Brain microvascular endothelial cell (primary cell): ENCODE measurements around the gene ACTN1.

Experiments
- DNase-seq: peaks from one replicate; pipeline ENCODE4 v3.0.0-alpha.2; 2020
- H3K27ac ChIP-seq: fragments of 250-450 bp; sonication (Bioruptor Pico); 2 replicates; pipeline ENCODE4 v1.5.1; 2020; ENCODE audit warnings: mild to moderate bottlenecking, moderate library complexity
- H3K27me3 ChIP-seq: fragments of 250-450 bp; sonication (Bioruptor Pico); replicated peaks from 2 replicates; pipeline ENCODE4 v1.5.1; 2020; ENCODE audit warnings: mild to moderate bottlenecking
- H3K36me3 ChIP-seq: fragments of 250-450 bp; sonication (Bioruptor Pico); replicated peaks from 2 replicates; pipeline ENCODE4 v1.5.1; 2020; ENCODE audit warnings: mild to moderate bottlenecking
- H3K4me3 ChIP-seq: 2 replicates; pipeline ENCODE4 v1.5.1; 2011; ENCODE audit warnings: low read depth, mild to moderate bottlenecking, control low read depth, low read length, moderate library complexity
- in situ Hi-C: cut with HindIII; loops from 2 replicates; pipeline ENCODE4 v1.10.0; 2017; ENCODE audit warnings: low sequenced_read_pairs, low pct_ligation_motif_present
- TF ChIP-seq, protein P1 (sequence below): IDR thresholded peaks from 2 replicates; pipeline ENCODE4 v1.5.1; 2011; ENCODE audit warnings: low read depth, mild to moderate bottlenecking, moderate library complexity, low read length, control low read depth, inconsistent platforms; ENCODE audit errors: missing control alignments

Gene ACTN1

DNA sequence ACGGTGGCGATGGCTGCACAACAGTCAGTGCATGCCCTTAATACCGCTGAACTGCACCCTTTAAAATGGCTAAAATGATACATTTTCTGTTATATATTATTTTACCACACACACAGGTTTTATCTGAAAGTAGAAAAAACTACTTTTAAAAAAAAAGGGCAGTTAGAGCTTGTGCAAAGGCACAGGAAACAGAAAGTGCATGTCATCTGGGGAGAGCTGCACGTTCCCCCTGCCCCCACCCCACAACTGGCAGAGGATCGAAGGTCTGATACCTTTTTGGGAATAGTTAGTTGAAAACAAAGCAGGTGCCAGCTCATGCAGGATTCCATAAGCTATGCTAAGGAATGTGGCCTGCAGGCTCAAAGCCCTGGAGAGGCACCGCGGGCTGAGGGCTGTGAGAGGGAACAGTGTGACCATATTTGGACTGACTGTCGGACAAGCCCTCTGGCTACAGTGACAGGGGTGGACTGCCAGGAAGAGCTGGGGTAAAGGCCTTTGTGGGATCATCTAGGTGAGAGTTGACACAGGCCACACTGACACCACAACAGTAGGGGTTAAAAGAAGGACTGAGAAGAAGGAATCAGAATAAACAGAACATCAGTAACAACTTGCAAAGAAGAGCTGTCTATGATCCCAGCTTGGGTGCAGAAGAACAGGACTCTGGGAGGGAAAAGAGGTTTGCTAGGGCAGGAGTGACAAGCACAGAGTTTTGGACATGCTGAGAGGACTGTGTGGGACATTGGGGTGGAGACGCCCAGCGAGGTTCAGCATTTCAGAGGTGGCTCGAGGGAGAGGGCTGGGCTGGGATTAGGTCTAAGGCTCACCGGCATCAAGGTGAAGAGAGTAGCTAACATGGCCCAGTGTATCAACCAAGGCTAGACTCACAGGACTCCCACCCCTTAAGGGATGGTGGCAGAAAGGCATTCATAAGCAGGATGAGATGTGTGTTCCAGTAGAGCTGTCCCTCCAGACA, 54.6 kb downstream of the ACTN1 start:
- Histone ChIP-seq H3K27ac (no peak overlapping the region), H3K36me3 (peaks cover 75% of the 10 kb centered on the region), H3K27me3 (no peaks in the 10 kb centered on the region), H3K4me3 (no peak overlapping the region)
- DNase-seq: no peak
- TF ChIP-seq, protein P1, sequence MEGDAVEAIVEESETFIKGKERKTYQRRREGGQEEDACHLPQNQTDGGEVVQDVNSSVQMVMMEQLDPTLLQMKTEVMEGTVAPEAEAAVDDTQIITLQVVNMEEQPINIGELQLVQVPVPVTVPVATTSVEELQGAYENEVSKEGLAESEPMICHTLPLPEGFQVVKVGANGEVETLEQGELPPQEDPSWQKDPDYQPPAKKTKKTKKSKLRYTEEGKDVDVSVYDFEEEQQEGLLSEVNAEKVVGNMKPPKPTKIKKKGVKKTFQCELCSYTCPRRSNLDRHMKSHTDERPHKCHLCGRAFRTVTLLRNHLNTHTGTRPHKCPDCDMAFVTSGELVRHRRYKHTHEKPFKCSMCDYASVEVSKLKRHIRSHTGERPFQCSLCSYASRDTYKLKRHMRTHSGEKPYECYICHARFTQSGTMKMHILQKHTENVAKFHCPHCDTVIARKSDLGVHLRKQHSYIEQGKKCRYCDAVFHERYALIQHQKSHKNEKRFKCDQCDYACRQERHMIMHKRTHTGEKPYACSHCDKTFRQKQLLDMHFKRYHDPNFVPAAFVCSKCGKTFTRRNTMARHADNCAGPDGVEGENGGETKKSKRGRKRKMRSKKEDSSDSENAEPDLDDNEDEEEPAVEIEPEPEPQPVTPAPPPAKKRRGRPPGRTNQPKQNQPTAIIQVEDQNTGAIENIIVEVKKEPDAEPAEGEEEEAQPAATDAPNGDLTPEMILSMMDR: no peak
- in situ Hi-C loops: no loop called here

DNA sequence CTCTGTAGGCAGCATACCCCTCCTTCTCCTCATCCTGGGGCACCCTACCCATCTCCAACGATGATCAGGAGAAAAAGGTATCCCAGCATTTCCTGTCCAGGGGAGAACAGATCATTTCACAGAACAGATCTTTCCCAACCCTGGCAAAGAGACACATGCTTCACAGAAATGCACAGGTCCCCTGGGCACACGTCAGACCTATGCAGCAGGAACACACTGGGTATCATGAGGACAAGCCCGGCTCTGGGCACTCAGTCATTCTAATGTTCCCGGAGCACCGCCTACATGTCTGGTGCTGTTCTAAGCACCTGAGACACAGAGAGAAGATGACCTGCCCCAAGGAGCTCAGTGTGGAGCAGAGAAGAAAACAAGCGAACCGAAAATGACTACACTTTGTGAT, 56.2 kb downstream of the ACTN1 start:
- Histone ChIP-seq H3K27ac (no peak overlapping the region), H3K27me3 (no peaks in the 10 kb centered on the region)

DNA sequence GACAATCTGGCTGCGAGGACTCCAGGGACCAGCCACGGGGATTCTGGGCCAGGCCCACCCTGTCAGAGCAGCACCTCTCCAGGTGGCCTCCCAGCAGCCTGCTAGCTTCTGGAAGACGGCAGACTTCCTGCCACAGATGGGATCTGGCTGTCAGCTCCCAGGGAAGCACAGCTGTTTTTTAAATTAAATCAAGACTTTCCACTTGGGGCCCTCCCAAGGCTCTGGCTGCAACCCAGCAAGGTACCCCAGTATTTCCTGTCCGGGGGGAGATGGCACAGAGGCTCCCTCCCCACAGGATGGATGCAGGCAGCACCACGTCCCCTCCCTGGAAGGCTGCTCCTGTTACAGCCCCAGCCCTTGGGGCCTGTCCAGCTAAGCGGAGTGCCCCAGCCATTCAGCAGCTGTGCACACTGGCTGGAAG, 56.9 kb downstream of the ACTN1 start:
- no peak overlapping the region for H3K4me3 ChIP-seq
- TF ChIP-seq, protein P1: no peak
- no peak for DNase-seq
- H3K27me3 ChIP-seq: no peaks in the 10 kb centered on the region
- in situ Hi-C loops: no loop called here
- no peak overlapping the region for H3K27ac ChIP-seq
- peaks cover 90% of the 10 kb centered on the region for H3K36me3 ChIP-seq

More for the DNA sequence above, 56.2 kb downstream of the ACTN1 start:
- TF ChIP-seq, protein P1: no peak
- no peak overlapping the region for H3K4me3 ChIP-seq
- in situ Hi-C loops: no loop called here
- no peak for DNase-seq
- H3K36me3 ChIP-seq: peaks cover 83% of the 10 kb centered on the region

DNA sequence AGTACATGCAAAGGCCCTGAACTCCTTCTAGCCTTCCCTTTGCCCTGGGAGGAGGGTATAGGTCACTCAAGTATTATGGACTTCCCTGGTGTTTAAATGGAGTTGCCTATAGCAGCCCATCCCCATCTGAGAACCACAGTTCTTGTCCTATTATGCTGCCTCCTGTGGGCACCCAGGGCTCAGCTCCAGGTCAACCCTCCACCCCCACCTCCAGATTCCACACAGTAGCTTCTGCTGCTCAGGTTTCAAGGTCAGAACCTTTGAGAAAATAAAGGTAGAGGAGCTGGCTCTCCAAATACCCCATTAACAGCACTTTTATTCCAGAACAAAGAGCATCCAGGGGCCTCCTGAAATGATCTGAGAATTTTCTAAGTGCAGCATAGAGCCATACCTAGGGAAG, 57.4 kb downstream of the ACTN1 start:
- no peak overlapping the region for H3K4me3 ChIP-seq
- in situ Hi-C loops: no loop called here
- no peak for DNase-seq
- H3K36me3 ChIP-seq: peaks cover 94% of the 10 kb centered on the region
- TF ChIP-seq, protein P1: peak; percentile 38
- no peaks in the 10 kb centered on the region for H3K27me3 ChIP-seq
- no peak overlapping the region for H3K27ac ChIP-seq

DNA sequence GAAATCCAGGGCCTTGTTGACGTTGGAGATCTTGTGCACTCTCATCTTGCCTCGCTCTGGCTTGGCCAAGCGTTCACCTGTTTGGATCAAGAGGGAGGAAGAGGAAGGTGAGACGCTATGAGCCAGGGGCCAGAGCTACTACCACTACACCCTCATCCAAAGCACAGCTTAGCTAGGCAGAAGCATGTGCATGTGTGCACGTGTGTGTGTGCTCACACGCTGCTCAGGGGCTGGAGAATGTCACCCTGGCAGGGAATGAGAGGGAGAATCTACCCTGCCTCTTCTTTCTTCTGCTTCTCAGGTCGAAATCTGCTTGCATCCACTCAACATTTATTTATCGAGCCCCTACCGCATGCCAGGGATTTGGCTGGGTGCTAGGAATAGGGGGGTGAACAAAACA, 58.1 kb downstream of the ACTN1 start:
- TF ChIP-seq, protein P1: no peak
- Histone ChIP-seq H3K4me3 (no peak overlapping the region), H3K27ac (no peak overlapping the region), H3K27me3 (no peaks in the 10 kb centered on the region), H3K36me3 (peaks cover 94% of the 10 kb centered on the region)
- DNase-seq: no peak
- in situ Hi-C loops: no loop called here
